HG02885 (cell line): Measurements from ENCODE around the gene CFAP410.

ENCODE experiments used
- ATAC-seq: cut with Tn5 transposase; IDR thresholded peaks from one replicate; pipeline ENCODE4 v1.9.1; 2021; ENCODE audit warnings: mild to moderate bottlenecking; ENCODE audit not compliant: unreplicated experiment, poor library complexity

CFAP410 gene

GRCh38 chr21:44301961-44302406, 37.2 kb downstream of the CFAP410 start:
- no peak for ATAC-seq

- ATAC-seq = no peak
Observed at GRCh38 chr21:44301141-44301540, 38.0 kb downstream of the CFAP410 start.

DNA sequence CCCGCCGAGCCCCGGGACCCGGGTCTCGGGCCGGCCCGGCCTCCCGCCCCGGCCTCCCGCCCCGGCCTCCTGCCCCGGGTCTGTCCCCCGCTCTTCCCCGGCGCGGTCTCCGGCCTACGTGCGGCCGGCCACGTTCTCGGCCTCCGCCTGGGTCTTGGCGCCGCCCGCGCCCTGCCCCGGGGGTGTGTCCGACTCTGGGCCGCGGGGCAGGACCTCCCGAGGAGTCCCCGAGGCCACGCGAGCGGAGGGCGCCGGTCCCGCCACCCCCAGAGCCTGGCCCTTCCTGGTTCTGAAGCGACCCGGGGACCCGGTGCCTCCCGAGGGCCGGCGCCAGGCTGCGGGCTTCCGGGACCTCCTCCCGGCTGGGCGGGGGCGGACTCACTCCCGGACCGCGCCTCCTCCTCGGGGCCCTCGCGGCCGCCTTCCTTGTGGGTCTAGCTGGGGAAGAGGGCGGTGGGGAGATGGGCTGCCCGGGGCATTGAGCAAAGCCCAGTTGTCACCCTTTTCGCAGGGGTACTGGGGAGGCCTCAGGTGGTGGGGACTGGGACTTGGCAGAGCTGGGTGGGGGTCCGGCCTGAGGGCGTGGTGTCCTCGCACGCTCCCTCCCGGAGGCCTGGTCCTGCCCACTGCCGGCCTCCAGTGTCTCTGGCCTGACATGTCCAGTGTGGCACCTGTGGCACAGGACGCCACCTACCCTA, 38.8 kb downstream of the CFAP410 start:
- ATAC-seq = peak; percentile 37

GRCh38 chr21:44299458-44300261, 39.5 kb downstream of the CFAP410 start, which contains the start of gene PFKL:
PFKL (plus strand) TSS chr21:44300053; CDS start chr21:44300106, 53 bp downstream.
- peak; percentile 62 for ATAC-seq

DNA sequence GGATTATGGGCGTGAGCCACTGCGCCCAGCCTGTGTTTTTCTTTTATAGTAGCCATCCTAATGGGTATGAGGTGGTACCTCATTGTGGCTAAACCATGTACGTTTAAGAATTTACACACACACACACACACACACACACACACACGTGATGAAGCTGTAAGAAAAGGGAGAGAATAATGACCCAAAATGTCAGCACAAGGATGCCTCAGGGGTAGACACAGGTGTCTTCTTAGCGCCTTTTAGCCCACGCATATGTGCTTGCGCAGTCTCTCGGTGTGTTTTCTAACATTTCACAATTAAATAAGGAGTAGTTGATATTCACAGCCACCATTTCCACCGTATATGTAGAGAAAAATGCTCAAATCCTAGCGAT, 40.1 kb downstream of the CFAP410 start:
- ATAC-seq = no peak

GRCh38 chr21:44298301-44298700, 40.9 kb downstream of the CFAP410 start:
- ATAC-seq = no peak

GRCh38 chr21:44297525-44298290, 41.5 kb downstream of the CFAP410 start:
- no peak for ATAC-seq

DNA sequence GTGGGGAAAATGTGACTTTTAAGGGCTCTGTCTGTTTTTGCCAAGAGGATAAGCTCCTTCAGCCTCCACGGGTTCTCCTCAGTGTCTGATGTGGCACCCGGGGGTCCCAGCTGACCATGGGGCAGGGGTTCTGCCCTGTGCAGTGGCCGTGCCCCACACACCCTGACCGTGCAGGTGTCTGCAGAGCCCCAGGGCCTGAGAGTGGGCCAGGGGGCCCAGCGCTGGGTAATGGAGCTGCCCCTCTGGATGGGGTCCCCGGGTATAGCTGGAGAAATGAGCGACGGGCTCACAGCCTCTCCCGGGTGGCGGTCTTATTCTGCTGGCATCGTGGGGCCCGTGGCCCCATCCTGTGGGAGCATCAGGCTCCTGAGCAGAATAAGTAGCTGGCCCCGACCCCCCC, 42.3 kb downstream of the CFAP410 start:
- ATAC-seq = no peak

- no peak for ATAC-seq
Observed at GRCh38 chr21:44296103-44296519, 43.1 kb downstream of the CFAP410 start.

DNA sequence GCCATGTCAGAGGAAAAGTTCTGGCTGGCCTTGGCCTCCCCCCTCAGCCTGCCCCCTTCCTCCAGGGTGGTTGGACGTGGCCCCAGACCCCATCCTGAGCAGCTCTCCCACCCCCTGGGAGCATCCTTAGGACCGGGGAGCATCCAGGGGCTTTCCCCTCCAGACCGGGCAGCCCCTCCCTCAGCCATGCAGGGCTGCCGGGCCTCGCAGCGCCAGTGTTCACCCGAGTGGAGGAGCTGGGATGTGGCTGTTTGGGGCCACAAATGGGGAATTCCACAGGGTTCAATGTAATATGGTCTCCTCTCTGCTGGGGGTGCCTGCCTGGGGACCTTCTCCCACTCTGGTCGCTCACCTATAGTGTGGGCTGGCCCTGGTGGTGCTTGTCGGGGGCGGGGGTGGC, 43.5 kb downstream of the CFAP410 start:
- no peak for ATAC-seq

DNA sequence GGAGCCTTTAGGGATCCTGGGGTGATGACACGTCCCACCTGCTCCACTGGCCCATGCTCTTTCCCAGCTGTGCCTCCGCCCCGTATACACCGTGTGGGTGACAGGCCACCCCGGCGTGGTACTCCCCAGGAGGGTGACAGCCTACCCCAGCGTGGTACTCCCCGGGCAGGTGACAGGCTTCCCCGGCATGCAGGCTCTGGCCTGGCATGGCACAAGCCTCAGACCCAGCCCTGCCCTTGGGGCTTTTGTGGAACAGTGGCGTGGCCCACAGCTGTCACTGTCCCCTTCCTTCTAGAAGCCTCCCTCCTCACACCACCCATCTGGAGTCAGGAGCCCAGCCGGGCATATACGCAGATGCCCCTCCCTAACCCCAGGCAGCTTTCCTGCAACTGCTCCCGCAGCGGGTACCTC, 44.0 kb downstream of the CFAP410 start:
- no peak for ATAC-seq

- ATAC-seq = no peak
Observed at GRCh38 chr21:44294391-44295162, 44.6 kb downstream of the CFAP410 start.

GRCh38 chr21:44293551-44294231, 45.5 kb downstream of the CFAP410 start:
- ATAC-seq = no peak

- ATAC-seq = no peak
Observed at GRCh38 chr21:44292812-44293195, 46.4 kb downstream of the CFAP410 start.

- ATAC-seq = no peak
Observed at GRCh38 chr21:44291936-44292811, 47.0 kb downstream of the CFAP410 start.

DNA sequence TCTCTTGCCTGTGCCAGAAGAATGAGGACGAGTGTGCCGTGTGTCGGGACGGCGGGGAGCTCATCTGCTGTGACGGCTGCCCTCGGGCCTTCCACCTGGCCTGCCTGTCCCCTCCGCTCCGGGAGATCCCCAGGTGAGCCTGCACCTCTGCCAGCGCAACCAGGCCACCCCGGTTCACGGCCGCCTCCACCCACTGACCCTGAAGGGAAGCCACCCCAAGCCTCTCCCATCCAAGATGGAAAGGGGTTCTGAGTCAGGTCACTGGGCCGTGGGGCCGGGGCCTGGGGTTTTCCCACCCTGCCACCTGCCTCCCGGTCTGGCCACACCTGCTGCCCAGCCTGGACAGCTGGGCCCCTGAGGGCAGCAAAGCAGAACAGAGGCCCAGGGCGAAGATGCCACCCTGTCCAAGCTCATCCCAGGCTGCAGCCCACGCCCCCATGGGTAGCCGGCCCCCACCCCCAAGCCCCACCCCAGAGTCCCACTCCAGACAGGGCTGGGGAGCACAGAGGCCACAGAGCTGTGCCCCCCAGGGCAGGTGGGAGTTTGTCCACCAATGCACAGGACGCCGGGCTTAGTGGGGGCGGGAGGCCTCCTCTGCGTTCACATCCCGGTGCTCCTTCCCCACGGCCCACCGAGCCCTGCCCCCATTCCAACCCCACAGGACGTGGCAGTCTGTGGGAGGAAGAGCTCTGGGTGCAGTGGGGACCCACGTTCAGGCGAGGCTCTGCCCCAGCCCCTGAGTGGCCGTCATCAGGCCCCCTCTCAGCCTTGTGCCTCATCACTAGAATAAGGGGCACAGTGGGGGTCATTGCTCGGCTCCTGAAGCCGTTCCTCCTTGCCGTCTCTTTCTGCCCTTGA, 47.9 kb downstream of the CFAP410 start:
- no peak for ATAC-seq

DNA sequence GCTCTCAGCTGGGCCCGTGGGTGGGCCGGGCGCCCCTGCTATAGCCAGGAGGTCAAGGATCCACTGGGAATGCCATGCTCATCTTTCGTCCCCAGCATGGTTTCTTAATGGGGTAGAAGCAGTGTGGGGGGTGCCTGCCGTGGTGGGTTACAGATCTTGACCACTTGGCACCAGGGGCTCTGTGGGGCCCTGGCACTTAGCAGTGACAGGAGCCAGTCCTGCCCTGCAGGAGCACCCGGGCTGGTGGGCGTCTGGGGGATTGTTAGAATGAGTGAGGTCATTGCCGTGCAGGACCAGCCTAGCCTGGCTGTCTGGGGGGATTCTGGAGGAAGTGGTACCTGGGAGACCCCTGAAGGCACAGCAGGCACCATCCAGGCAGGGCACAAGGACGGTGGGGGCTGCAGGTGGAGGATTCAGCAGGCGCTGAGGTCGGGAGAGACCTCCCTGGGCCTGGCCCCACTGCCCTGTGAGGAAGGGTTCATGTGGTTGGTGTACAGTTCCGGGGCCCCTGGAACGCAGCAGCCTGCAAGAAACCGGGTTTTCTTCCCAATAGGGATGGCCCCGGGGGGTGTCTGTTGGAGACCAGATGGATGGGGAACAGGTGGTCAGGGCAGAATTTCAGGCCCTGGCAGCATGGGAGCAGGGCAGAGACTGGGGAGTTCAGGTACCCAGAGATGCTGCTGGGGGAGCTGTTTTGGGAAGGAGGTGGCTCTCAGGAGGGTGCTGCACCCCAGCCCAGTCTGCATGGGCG, 48.7 kb downstream of the CFAP410 start:
- no peak for ATAC-seq
